ENCODE results near the gene ERAL1.
"Not testable (repeated sequence)": the region's sequence is repeated elsewhere in the genome, so short reads cannot be mapped to it uniquely, and the experiment has no call there.

ERAL1 gene

DNA sequence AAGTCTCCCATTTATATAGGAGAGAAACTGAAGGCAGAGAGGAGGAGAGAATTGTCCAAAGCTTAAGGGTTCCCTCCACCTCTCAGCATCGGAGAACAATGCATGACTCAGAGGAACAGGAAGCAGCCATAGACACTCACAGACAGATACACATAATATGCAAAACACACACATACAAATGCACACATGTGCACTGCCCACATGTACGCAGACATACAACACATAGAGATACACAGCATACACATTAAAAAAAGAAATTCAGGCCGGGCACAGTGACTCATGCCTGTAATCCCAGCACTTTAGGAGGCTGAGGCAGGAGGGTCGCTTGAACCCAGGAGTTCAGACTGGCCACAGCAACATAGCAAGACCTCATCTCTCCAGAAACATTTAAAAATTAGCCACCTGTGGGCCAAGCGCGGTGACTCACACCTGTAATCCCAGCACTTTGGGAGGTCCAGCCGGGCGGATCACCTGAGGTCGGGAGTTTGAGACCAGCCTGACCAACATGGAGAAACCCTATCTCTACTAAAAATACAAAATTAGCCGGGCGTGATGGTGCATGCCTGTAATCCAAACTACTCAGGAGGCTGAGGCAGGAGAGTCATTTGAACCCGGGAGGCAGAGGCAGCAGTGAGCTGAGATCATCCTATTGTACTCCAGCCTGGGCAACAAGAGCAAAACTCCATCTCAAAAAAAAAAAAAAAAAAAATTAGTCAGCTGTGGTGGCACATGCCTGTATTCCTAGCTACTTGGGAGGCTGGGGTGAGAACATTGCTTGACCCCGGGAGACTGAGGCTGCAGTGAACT lies 11.3 kb downstream of the ERAL1 start:
- Histone ChIP-seq H3K9ac (ENCODE audit: low read depth, low read length) (no peak overlapping the region), H3K9me3 (ENCODE audit: insufficient read depth, low read depth, low read length) (no peaks in the 10 kb centered on the region), H3K27me3 (ENCODE audit: insufficient read depth, low read length) (no peaks in the 10 kb centered on the region), H3K4me1 (ENCODE audit: insufficient read depth, low read length) (peaks cover 14% of the 10 kb centered on the region), H3K27ac (ENCODE audit: low read depth, low read length) (no peak overlapping the region), H3K36me3 (ENCODE audit: insufficient read depth, low read length) (0 out of 2 replicates have a peak, but pooled peaks cover 4% of the 10 kb centered on the region), H3K4me3 (ENCODE audit: low read length) (no peak overlapping the region)
- 94% methylated on average over 13 of the region's 13 CpGs for WGBS

DNA sequence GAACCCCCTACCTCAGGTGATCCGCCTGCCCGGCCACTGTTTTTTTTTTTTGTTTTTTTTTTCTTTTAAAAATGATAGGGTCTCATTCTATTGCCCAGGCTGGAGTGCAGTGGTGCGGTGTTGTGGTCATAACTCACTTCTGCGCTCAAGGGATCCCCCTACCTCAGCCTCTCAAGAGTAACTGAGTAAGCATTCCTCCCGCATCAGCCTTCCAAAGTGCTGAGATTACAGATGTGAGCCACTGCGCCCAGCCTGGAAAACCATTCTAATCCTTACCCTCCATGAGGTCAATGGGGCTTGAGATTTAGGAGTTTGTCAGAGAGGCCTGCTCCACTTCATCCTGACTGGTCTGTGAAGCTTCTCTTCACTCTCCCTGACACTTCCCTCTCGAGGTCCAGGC lies 12.5 kb downstream of the ERAL1 start:
- no peak overlapping the region for H3K9ac ChIP-seq (ENCODE audit: low read depth, low read length)
- H3K36me3 ChIP-seq (ENCODE audit: insufficient read depth, low read length), result no peaks in the 10 kb centered on the region
- H3K4me3 ChIP-seq (ENCODE audit: low read length), result no peak overlapping the region
- H3K4me1 ChIP-seq (ENCODE audit: insufficient read depth, low read length), result peaks cover 9% of the 10 kb centered on the region
- 98% methylated on average over 6 of the region's 7 CpGs for WGBS
- H3K27me3 ChIP-seq (ENCODE audit: insufficient read depth, low read length), result no peaks in the 10 kb centered on the region
- H3K9me3 ChIP-seq (ENCODE audit: insufficient read depth, low read depth, low read length), result no peaks in the 10 kb centered on the region
- H3K27ac ChIP-seq (ENCODE audit: low read depth, low read length), result no peak overlapping the region

DNA sequence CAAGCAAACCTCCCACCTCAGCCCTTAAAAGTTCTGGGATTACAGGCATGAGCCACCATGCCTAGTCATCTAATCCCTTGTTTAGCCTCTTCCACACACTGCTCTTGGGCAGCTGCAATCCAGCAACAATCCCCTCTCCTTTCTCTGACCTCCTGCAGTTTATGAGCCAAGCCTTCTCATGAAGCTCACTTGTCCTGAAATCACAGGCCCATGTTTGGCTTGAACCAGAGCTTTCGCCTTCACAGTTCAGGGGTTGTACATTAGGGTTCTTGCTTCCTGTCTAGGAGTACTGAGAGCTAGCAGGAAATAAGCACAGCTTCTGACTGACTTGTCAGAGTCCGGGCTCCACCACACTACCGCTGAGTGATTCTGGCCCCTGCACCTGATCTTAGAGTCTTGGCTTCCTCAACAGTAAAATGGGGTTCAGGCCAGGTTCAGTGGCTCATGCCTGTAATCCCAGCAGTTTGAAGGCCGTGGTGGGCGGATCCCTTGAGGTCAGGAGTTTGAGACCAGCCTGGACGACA lies 16.3 kb downstream of the ERAL1 start:
- Histone ChIP-seq H3K27me3 (ENCODE audit: insufficient read depth, low read length) (no peaks in the 10 kb centered on the region), H3K36me3 (ENCODE audit: insufficient read depth, low read length) (no peaks in the 10 kb centered on the region), H3K27ac (ENCODE audit: low read depth, low read length) (no peak overlapping the region), H3K9ac (ENCODE audit: low read depth, low read length) (no peak overlapping the region), H3K4me1 (ENCODE audit: insufficient read depth, low read length) (0 out of 2 replicates have a peak, but pooled peaks cover 3% of the 10 kb centered on the region), H3K9me3 (ENCODE audit: insufficient read depth, low read depth, low read length) (no peaks in the 10 kb centered on the region), H3K4me3 (ENCODE audit: low read length) (no peak overlapping the region)
- WGBS, result 95% methylated on average over 6 of the region's 6 CpGs

DNA sequence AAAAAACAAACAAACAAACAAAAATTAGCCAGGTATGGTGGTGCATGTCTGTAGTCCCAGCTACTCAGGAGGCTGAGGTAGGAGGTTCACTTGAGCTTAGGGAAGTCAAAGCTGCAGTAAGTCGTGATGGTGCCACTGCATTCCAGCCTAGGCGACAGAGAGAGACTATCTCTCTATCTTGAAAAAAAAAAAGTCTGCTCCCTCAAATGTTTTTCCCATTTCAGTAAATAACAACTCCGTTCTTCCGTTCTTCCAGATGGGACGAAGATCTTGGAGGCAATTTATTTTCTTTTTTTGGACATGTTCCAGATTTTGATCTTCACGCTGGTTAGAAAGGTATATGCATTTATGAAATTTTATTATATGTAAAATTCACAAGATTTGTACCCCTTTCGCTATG lies 19.0 kb downstream of the ERAL1 start:
- H3K27ac ChIP-seq (ENCODE audit: low read depth, low read length), result no peak overlapping the region
- H3K36me3 ChIP-seq (ENCODE audit: insufficient read depth, low read length), result peaks cover 5% of the 10 kb centered on the region; the same call in 1 of the 2 replicates
- 94% methylated on average over 5 of the region's 7 CpGs for WGBS
- H3K9ac ChIP-seq (ENCODE audit: low read depth, low read length), result no peak overlapping the region
- H3K27me3 ChIP-seq (ENCODE audit: insufficient read depth, low read length), result no peaks in the 10 kb centered on the region
- peaks cover 3% of the 10 kb centered on the region; the same call in 1 of the 2 replicates for H3K9me3 ChIP-seq (ENCODE audit: insufficient read depth, low read depth, low read length)
- 0 out of 2 replicates have a peak, but pooled peaks cover 3% of the 10 kb centered on the region for H3K4me1 ChIP-seq (ENCODE audit: insufficient read depth, low read length)
- no peak overlapping the region for H3K4me3 ChIP-seq (ENCODE audit: low read length)

DNA sequence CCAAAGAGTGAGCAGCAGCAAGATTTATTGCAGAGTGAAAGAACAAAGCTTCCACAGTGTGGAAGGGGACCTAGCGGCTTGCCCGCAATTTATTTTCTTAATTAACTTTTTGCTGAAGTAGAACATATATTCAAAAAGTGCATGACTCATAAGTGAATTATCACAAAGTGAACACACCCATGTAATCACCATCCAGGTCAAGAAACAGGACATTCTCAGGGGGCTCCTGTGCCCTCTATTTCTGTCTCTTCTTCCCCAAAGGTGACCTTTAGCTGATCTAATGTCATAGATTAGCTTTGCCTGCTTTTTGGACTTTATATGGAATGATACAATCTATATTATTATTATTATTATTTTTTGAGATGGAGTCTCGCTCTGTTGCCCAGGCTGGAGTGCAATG lies 19.9 kb downstream of the ERAL1 start:
- H3K9me3 ChIP-seq (ENCODE audit: insufficient read depth, low read depth, low read length), result peaks cover 3% of the 10 kb centered on the region; the same call in 1 of the 2 replicates
- no peak overlapping the region for H3K4me3 ChIP-seq (ENCODE audit: low read length)
- H3K4me1 ChIP-seq (ENCODE audit: insufficient read depth, low read length), result 0 out of 2 replicates have a peak, but pooled peaks cover 3% of the 10 kb centered on the region
- H3K9ac ChIP-seq (ENCODE audit: low read depth, low read length), result no peak overlapping the region
- H3K27ac ChIP-seq (ENCODE audit: low read depth, low read length), result no peak overlapping the region
- H3K36me3 ChIP-seq (ENCODE audit: insufficient read depth, low read length), result peaks cover 5% of the 10 kb centered on the region; the same call in 1 of the 2 replicates
- 96% methylated on average over 3 of the region's 3 CpGs for WGBS
- H3K27me3 ChIP-seq (ENCODE audit: insufficient read depth, low read length), result no peaks in the 10 kb centered on the region

DNA sequence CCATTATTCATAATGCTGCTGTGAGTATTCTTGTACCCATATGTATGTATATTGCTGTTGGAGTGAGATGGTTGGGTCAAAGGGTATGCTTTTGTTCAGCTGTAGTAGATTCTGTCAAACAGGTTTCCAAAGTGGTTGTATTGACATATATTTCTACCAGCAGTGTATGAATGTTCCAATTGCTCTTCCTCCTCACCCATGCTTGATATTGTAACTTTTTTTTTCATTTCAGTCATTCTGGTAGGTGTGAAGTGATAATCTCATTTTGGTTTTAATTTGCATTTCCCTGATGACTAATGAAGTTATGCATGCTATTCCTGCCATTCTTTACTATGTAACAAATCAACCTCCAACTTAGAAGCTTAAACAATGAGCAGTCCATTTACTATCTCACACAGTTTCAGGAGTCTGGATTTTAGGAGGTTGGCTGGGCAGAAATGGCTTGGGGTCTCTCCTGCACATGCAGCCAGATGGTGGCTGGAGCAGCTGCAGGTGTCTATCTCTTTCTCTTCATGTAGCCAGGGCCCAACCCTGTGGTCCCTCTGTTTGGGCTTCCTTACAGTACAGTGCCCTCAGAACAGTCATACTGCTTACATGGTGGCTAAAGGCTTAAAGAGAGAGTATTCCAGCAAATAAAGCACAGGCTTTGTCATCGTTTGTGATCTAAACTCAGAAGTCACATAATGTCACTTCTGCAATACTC lies 21.2 kb downstream of the ERAL1 start:
- 0 out of 2 replicates have a peak, but pooled peaks cover 3% of the 10 kb centered on the region for H3K4me1 ChIP-seq (ENCODE audit: insufficient read depth, low read length)
- no peaks in the 10 kb centered on the region for H3K27me3 ChIP-seq (ENCODE audit: insufficient read depth, low read length)
- H3K4me3 ChIP-seq (ENCODE audit: low read length), result no peak overlapping the region
- H3K9me3 ChIP-seq (ENCODE audit: insufficient read depth, low read depth, low read length), result peaks cover 3% of the 10 kb centered on the region; the same call in 1 of the 2 replicates
- H3K9ac ChIP-seq (ENCODE audit: low read depth, low read length), result no peak overlapping the region
- no peak overlapping the region for H3K27ac ChIP-seq (ENCODE audit: low read depth, low read length)
- 96% methylated on average over 1 of the region's 1 CpG for WGBS
- H3K36me3 ChIP-seq (ENCODE audit: insufficient read depth, low read length), result peaks cover 17% of the 10 kb centered on the region

DNA sequence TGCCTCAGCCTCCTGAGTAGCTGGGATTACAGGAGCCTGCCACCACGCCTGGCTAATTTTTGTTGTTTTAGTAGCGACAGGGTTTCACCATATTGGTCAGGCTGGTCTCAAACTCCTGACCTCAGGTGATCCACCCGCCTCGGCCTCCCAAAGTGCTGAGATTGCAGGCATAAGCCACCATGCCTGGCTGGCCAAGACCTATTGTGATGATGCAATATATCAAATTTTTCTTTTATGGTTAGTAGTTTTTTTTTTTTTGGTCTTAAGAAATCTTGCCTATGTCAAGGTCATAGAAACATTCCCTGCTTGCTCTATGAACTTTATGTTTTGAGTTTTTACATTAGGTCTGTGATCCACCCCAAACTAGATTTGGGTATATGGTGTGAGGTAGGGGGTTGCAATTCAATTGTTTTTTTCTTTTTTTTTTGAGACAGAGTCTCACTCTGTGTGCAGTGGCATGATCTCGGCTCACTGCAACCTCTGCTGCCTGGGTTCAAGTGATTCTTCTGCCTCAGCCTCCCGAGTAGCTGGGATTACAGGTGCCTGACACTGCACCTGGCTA lies 22.4 kb downstream of the ERAL1 start:
- peaks cover 29% of the 10 kb centered on the region for H3K36me3 ChIP-seq (ENCODE audit: insufficient read depth, low read length)
- 96% methylated on average over 6 of the region's 6 CpGs for WGBS
- H3K9ac ChIP-seq (ENCODE audit: low read depth, low read length); H3K27me3 ChIP-seq (ENCODE audit: insufficient read depth, low read length); H3K4me1 ChIP-seq (ENCODE audit: insufficient read depth, low read length); H3K9me3 ChIP-seq (ENCODE audit: insufficient read depth, low read depth, low read length); H3K4me3 ChIP-seq (ENCODE audit: low read length); H3K27ac ChIP-seq (ENCODE audit: low read depth, low read length): not testable (repeated sequence)

DNA sequence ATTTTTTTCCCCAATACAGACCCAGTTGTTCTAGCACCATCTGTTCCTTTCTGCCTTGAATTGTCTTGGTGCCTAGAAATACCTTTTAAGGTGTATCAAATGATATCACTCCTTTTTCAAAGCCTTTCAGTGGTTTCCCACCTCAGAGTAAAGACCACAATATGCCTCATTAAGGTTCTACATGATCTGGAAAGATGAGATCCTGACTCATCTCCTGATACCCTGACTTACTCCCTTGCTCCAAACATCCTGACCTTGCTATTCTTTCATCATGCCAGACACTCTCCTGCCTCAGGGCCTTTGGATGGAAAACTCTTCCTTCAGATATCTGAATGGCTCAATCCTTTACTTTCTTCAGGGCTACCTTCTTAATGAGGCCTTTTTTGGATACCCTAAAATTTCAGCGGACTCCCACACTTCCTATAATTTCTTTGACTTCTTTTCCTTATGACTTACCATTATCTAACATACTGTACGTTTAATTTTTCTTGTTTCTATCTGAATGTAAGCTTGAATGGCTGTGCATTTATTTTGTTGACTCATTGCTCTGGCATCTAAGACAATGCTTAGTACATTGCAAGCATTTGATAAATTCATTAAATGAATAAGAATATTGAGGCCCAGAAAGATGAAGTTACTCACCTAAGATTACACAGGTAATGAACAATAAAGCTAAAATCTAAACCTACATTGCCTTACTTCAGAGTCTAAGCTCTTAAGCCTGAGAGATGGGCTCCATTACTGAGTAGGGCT lies 23.5 kb downstream of the ERAL1 start:
- WGBS, result 83% methylated on average over 2 of the region's 2 CpGs
- H3K4me3 ChIP-seq (ENCODE audit: low read length), result no peak overlapping the region
- no peaks in the 10 kb centered on the region for H3K27me3 ChIP-seq (ENCODE audit: insufficient read depth, low read length)
- peaks cover 38% of the 10 kb centered on the region for H3K36me3 ChIP-seq (ENCODE audit: insufficient read depth, low read length)
- no peak overlapping the region for H3K9ac ChIP-seq (ENCODE audit: low read depth, low read length)
- H3K4me1 ChIP-seq (ENCODE audit: insufficient read depth, low read length), result no peaks in the 10 kb centered on the region
- peaks cover 3% of the 10 kb centered on the region; the same call in 1 of the 2 replicates for H3K9me3 ChIP-seq (ENCODE audit: insufficient read depth, low read depth, low read length)
- H3K27ac ChIP-seq (ENCODE audit: low read depth, low read length), result no peak overlapping the region

DNA sequence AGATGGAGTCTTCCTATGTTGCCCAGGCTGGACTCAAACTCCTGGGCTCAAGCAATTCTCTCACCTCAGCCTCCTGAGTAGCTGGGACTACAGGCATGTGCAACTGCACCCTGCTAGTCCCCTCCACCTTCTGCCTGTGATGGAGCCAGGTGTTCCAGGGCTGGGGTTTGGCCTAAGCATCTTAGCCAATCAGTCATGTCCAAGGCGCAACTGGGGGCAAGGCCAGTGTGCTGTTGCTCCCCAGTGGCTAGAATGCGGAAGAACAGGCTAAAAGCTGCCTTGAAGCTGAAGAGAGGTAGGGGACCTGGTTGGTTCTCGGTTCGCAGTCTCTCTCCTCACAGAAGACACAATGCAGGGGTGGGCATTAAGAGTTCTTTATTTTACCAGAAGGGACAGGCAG lies 24.2 kb downstream of the ERAL1 start:
- H3K27me3 ChIP-seq (ENCODE audit: insufficient read depth, low read length), result no peaks in the 10 kb centered on the region
- peaks cover 3% of the 10 kb centered on the region; the same call in 1 of the 2 replicates for H3K9me3 ChIP-seq (ENCODE audit: insufficient read depth, low read depth, low read length)
- H3K4me1 ChIP-seq (ENCODE audit: insufficient read depth, low read length), result no peaks in the 10 kb centered on the region
- 65% methylated on average over 4 of the region's 4 CpGs for WGBS
- no peak overlapping the region for H3K9ac ChIP-seq (ENCODE audit: low read depth, low read length)
- H3K27ac ChIP-seq (ENCODE audit: low read depth, low read length), result no peak overlapping the region
- peaks cover 38% of the 10 kb centered on the region for H3K36me3 ChIP-seq (ENCODE audit: insufficient read depth, low read length)
- no peak overlapping the region for H3K4me3 ChIP-seq (ENCODE audit: low read length)

DNA sequence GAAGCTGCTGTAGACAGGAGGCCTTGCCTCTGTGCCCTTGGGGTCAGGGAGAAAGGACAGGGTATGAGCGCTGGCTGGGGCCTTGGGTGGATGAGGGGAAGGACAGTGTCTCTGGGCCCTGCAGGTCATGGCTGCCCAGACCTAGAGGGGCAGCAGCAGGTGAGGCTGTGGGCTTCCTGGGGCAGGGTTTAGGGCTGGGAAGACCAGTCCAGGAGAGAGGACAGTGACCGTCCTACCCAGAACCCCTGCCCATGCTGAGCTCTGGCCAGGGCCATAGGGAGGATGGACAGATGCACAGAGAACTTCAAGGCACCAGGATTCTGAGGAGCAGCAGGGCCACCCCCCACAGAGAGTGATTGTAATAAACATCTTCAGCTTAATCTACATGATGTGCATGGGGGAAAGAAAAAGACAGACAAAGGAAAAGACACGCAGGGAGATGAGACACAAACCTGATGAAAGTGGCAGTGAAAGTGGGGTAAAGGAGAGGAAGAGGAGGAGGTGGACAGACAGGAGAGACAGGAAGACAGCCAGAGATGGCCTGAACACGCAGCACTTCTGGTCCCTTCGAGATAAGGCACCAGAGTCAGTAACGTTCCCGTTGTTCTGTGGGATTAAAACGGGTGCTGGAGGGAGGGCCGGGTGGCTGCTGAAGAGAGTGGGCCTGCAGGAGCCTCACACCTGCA lies 25.2 kb downstream of the ERAL1 start:
- no peak overlapping the region for H3K9ac ChIP-seq (ENCODE audit: low read depth, low read length)
- no peaks in the 10 kb centered on the region for H3K27me3 ChIP-seq (ENCODE audit: insufficient read depth, low read length)
- peaks cover 38% of the 10 kb centered on the region for H3K36me3 ChIP-seq (ENCODE audit: insufficient read depth, low read length)
- no peak overlapping the region for H3K27ac ChIP-seq (ENCODE audit: low read depth, low read length)
- peaks cover 3% of the 10 kb centered on the region; the same call in 1 of the 2 replicates for H3K9me3 ChIP-seq (ENCODE audit: insufficient read depth, low read depth, low read length)
- no peaks in the 10 kb centered on the region for H3K4me1 ChIP-seq (ENCODE audit: insufficient read depth, low read length)
- 82% methylated on average over 9 of the region's 9 CpGs for WGBS
- no peak overlapping the region for H3K4me3 ChIP-seq (ENCODE audit: low read length)

Measured in HUES64 (cell line).